ENCODE results near the gene C6orf136. TPM values are rescaled to one million over a fixed set of nuclear protein-coding genes. Genes with fewer than 3 reads are reported as not detected.
A peak's percentile ranks its signal among the peaks of the same experiment; 100 is the strongest.

Gene C6orf136
- total RNA-seq, 2 experiments from 2014 or later: 32.5 to 33.9 TPM

DNA sequence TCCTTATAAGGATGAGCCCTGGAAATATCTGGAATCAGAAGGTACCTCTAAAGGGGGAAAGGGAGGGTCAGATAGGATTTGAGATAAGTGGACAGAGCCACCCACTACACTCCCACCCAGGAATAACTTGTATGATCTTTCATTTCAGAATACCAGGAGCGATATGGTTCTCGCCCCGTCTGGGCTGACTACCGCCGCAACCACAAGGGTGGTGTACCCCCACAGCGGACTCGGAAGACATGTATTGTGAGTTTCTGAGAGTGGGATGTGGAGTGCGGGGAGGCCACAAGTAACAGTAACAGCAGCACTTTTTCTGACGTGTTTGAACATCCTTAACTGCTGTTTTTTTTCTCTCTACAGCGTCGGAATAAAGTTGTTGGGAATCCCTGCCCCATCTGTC is 27.4 kb upstream of the C6orf136 start:
- peak overlapping the region; percentile 97 for H3K4me3 Mint-ChIP-seq
- H3K36me3 Mint-ChIP-seq: peaks cover 53% of the 10 kb centered on the region
- no peak for ATAC-seq
- no peak for DNase-seq
- peaks cover 22% of the 10 kb centered on the region for H3K4me1 Mint-ChIP-seq
- peaks cover 3% of the 10 kb centered on the region for H3K27me3 Mint-ChIP-seq
- CTCF ChIA-PET: interaction anchor here (1.2 to 2.5 kb wide), 4 partner anchors 21 to 111 kb away, joined by 3 to 9 read pairs (median 8); no protein-coding TSS in a partner anchor
- no peaks in the 10 kb centered on the region for H3K9me3 Mint-ChIP-seq (ENCODE audit: low read depth)
- H3K27ac Mint-ChIP-seq: peak overlapping the region; percentile 100

DNA sequence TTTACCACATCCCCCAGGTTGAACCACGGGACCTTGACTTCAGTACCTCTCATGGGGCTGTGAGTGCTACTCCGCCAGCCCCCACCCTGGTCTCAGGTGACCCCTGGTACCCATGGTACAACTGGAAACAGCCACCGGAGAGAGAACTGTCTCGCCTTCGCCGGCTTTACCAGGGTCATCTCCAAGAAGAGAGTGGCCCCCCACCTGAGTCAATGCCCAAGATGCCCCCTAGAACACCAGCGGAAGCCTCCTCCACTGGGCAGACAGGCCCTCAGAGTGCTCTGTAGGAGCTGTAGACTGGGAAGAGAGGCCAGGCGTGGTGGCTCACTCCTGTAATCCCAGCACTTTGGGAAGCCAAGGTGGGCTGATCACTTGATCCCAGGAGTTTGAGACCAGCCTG is 21.4 kb upstream of the C6orf136 start:
- Mint-ChIP-seq H3K4me3 (no peak overlapping the region), H3K9me3 (ENCODE audit: low read depth) (no peaks in the 10 kb centered on the region), H3K36me3 (peaks cover 41% of the 10 kb centered on the region), H3K27me3 (no peaks in the 10 kb centered on the region), H3K4me1 (peaks cover 34% of the 10 kb centered on the region), H3K27ac (peak overlapping the region; percentile 17)
- ATAC-seq: no peak
- no peak for DNase-seq
- CTCF ChIA-PET: interaction anchor here (1.0 to 2.8 kb wide), 8 partner anchors 13 to 106 kb away, joined by 3 to 18 read pairs (median 4); partner anchors contain the start of gene DHX16

DNA sequence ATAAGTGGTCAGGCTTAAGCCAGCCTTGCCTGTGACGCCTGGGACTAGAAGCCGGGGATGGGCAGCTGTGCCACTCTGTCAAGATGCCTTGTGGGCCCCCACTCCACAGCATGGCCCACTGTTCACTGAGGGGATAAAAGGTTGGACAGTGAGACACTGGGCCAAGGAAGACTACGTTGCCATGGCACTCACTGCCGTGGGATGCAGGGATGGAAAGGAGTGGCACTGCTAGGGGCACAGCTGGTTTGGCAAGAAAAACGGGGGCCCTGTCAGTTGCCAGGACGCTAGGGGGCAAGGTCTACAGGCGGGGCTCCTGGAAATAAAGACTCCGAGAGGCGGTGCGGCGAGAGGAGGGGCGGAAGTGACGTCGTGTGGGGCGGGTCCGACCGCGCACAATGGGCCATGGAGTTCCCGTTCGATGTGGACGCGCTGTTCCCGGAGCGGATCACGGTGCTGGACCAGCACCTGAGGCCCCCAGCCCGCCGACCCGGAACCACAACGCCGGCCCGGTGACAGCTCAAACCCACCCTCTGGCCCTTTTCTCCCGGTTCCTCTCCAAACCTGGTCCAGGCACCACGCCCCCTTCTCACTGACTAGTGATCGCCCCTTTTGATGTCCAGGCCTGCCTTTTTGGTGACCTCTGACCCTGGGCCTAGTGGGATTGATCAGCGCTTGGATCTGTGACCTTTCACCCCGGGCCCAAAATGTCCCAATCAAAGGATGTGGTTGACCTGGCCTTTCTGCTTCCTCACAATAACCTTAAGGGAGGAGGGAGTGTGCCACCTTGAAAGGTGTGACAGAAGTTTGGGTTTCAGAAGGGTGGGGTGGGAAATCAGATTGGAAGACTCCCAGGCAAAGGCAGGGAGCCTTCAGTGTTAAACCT is 20.2 kb upstream of the C6orf136 start, which contains the start of gene ATAT1:
Gene ATAT1 (plus strand): TSS at position 391 of the 883 bp plus-strand sequence.
- CTCF ChIA-PET: interaction anchor here (1.0 to 2.8 kb wide), 13 partner anchors 9 to 281 kb away, joined by 3 to 18 read pairs (median 5); partner anchors contain the start of genes DHX16 and MRPS18B
- Mint-ChIP-seq H3K9me3 (ENCODE audit: low read depth) (no peaks in the 10 kb centered on the region), H3K4me3 (peak within 1 kb of the TSS; percentile 90), H3K36me3 (peaks cover 39% of the 10 kb centered on the region), H3K27ac (peak within 1 kb of the TSS; percentile 97), H3K4me1 (peaks cover 30% of the 10 kb centered on the region), H3K27me3 (no peaks in the 10 kb centered on the region)
- DNase-seq (peak; percentile 92), ATAC-seq (peak; percentile 99)

DNA sequence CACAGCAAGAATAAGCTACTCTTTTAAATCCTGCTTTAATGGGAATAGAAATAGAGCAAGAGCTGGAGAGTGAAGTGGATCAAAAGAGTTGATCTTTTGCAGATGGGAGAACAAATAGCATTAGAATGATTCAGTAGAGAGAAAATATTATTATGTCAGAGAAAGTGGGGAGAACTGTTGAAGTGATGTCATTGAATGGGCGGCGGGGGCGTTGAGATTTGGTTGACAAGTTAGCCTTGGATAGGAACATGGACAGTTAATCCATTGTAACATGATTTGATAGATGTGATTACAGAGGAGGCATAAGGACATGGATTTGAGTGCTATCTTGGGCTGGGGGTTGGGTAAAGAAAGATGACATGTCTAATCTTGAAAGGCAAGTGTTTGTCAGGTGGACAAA is 11.1 kb upstream of the C6orf136 start:
- Mint-ChIP-seq H3K9me3 (ENCODE audit: low read depth) (no peaks in the 10 kb centered on the region), H3K4me1 (peaks cover 7% of the 10 kb centered on the region), H3K27me3 (no peaks in the 10 kb centered on the region), H3K4me3 (no peak overlapping the region), H3K36me3 (peaks cover 15% of the 10 kb centered on the region), H3K27ac (no peak overlapping the region)
- no peak for ATAC-seq
- CTCF ChIA-PET: no interaction called here
- no peak for DNase-seq

DNA sequence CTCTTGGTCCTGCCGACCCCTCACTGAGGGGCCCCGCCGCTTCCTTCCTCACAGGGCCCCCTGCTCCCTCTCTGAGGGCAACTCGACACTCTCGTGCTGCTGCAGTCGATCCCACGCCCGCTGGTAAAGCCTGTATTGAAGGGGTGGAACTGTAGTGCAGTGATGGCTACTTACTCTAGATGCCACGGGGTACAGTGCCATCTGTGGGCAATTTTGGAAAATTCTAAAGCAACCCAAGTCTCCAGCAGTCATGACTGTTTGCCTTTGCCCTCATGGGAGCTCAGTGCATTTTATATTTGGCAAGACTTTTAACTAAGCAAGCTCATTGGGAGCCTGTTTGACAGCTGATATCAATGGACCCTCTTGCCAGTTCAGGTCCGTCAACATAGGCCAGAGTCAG is 6.5 kb upstream of the C6orf136 start:
- no peak for DNase-seq
- Mint-ChIP-seq H3K4me1 (peaks cover 17% of the 10 kb centered on the region), H3K9me3 (ENCODE audit: low read depth) (no peaks in the 10 kb centered on the region), H3K36me3 (peaks cover 3% of the 10 kb centered on the region), H3K4me3 (no peak overlapping the region), H3K27ac (no peak overlapping the region), H3K27me3 (no peaks in the 10 kb centered on the region)
- ATAC-seq: peak; percentile 34
- CTCF ChIA-PET: interaction anchor here (0.5 to 2.0 kb wide), 11 partner anchors 12 to 183 kb away, joined by 3 to 9 read pairs (median 3); partner anchors contain the start of genes DHX16 and MRPS18B

DNA sequence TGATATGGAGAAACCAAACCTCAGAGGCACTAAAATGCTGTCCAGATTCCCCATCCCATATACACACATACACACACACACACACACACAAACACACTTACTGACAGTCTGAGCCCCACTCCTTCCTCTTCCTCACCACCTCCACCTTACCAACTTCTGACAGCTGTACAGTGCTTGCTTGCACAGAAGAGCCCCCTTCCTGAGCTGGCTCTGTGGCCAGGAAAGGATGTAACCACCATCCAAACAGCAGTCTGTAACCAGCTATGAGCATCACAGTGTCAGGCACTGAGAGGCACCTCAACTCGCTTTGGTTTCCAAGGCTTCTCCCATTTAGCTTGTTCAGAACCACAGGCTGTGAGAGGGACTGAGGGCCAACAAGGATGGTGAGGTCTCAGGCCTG is 5.9 kb upstream of the C6orf136 start:
- DNase-seq: peak; percentile 57
- H3K27ac Mint-ChIP-seq: peak overlapping the region; percentile 74
- peak; percentile 81 for ATAC-seq
- H3K4me3 Mint-ChIP-seq: peak overlapping the region; percentile 42
- H3K36me3 Mint-ChIP-seq: peaks cover 2% of the 10 kb centered on the region
- no peaks in the 10 kb centered on the region for H3K27me3 Mint-ChIP-seq
- peaks cover 22% of the 10 kb centered on the region for H3K4me1 Mint-ChIP-seq
- H3K9me3 Mint-ChIP-seq (ENCODE audit: low read depth): no peaks in the 10 kb centered on the region
- CTCF ChIA-PET: interaction anchor here (0.5 to 2.0 kb wide), 13 partner anchors 12 to 183 kb away, joined by 3 to 9 read pairs (median 4); partner anchors contain the start of genes DHX16 and MRPS18B

DNA sequence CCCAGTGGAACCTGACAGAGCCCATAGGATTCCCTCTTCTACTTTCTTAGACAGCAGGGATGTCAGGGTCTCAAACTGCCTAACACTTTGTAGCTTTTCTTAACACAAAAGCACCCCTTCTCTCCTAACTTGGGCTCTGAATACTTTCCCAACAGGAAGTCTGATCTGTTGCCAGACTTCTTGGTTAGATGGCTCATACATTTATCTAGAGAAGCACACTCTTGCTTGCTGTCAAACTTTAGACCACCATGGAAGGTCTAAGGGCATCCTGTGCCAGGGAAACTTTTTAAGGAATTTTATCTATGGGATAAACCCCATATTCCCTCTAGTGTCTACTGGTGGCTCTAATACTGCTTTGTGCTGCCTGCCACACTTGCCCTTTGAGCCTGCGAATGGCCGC is 3.3 kb upstream of the C6orf136 start:
- Mint-ChIP-seq H3K27ac (peak overlapping the region; percentile 14), H3K27me3 (no peaks in the 10 kb centered on the region), H3K4me1 (peaks cover 36% of the 10 kb centered on the region), H3K36me3 (peaks cover 2% of the 10 kb centered on the region), H3K9me3 (ENCODE audit: low read depth) (no peaks in the 10 kb centered on the region), H3K4me3 (no peak overlapping the region)
- ATAC-seq: no peak
- DNase-seq: no peak
- CTCF ChIA-PET: no interaction called here

DNA sequence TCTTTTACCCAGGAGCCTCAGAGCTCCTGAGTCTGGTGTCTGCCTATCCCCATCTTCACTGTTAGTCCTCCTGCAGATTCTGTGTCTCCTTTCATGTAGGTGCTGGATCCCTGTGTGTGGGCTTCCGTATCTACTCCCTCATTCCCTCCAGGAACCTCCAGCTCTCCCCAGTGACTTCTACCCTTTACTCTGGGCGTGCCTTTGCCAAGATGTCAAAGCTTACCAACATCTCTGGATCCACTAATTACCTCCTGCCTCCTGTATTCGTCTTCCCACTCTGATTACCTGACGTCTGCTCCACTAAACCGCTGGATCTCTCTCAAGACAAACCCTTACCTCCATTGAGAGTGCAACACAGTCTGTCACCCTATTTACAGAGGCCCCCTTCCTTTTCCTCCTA is 2.2 kb upstream of the C6orf136 start:
- ATAC-seq (no peak), DNase-seq (no peak)
- H3K36me3 Mint-ChIP-seq: peaks cover 3% of the 10 kb centered on the region
- H3K4me3 Mint-ChIP-seq: no peak overlapping the region
- no peaks in the 10 kb centered on the region for H3K9me3 Mint-ChIP-seq (ENCODE audit: low read depth)
- no peak overlapping the region for H3K27ac Mint-ChIP-seq
- H3K27me3 Mint-ChIP-seq: no peaks in the 10 kb centered on the region
- CTCF ChIA-PET: interaction anchor here (1.1 to 2.5 kb wide), 3 partner anchors 28 to 104 kb away, joined by 4 to 9 read pairs (median 4); partner anchors contain the start of gene DHX16
- peaks cover 41% of the 10 kb centered on the region for H3K4me1 Mint-ChIP-seq

DNA sequence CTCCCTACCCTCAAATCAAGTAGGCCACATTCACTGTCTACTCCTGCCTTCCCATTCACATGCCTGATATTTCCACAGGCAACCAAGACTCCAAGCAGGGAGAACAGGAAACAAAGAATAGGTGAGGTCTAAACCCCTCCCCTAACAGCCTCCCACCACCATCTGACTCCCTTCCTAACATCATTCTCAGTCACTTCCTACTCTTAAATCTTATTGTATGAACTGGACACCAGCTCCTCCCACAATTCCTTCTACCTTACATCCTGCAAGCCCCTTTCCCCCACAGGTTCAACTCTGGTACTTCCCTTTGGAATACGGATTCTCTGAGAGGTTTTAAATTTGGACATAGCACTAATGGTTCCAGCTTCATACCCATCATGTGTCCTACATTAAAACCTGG is 944 bp upstream of the C6orf136 start:
- DNase-seq (no peak), ATAC-seq (no peak)
- Mint-ChIP-seq H3K9me3 (ENCODE audit: low read depth) (no peaks in the 10 kb centered on the region), H3K27me3 (no peaks in the 10 kb centered on the region), H3K4me3 (no peak overlapping the region), H3K27ac (peak overlapping the region; percentile 88), H3K4me1 (peaks cover 32% of the 10 kb centered on the region), H3K36me3 (peaks cover 5% of the 10 kb centered on the region)
- CTCF ChIA-PET: interaction anchor here (1.1 to 2.5 kb wide), 2 partner anchors 26 to 85 kb away, joined by 4 to 9 read pairs; partner anchors contain the start of gene DHX16

DNA sequence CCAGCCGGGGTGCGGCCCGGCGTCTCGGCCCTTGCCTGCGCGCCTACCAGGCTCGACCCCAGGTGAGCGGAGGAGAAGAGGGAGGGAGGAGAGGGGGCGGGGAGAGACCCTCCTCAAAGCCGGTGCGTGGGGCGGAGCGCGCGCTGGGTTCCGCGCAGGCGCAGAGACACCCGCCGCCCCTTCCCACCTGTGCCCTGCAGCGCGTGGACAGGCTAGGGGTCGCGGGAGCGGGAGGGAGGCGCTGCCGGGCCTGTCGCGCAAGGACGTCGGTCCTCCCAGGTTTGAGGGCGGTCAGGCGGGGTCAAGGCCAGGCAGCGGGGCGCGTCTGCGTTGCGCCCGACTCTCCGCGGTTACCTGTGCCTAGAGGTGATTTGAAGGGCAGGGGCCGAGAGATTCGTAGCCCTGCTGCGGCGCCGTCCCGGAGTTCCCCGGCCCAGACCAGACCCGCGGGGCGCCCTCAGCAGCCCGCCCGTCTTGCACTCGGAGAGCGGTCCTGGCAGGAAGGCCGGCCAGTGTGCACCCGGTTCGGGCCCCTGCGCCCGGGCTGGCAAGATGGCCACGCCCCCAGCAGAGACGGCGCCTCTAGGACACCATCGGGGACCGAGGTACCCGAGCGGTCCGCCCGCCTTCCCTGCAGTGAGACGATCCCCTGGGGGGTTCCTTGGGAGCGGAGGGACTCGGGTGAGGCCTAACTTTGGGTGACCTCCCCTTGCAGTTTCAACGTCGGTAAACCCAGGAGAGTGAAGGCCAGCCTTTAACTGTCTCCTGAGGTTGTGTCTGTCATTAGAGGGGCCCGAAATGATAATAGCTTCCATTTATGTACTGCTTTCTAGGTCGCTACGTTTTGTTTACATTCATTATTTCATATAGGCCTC is 546 bp downstream of the C6orf136 start:
- Mint-ChIP-seq H3K27ac (peak overlapping the region; percentile 88), H3K4me3 (peak overlapping the region; percentile 83), H3K27me3 (no peaks in the 10 kb centered on the region), H3K4me1 (peaks cover 24% of the 10 kb centered on the region), H3K36me3 (peaks cover 18% of the 10 kb centered on the region), H3K9me3 (ENCODE audit: low read depth) (no peaks in the 10 kb centered on the region)
- peak; percentile 87 for DNase-seq
- CTCF ChIA-PET: interaction anchor here (1.0 to 2.5 kb wide), 3 partner anchors 22 to 84 kb away, joined by 3 to 9 read pairs (median 7); partner anchors contain the start of gene DHX16
- ATAC-seq: peak; percentile 78

DNA sequence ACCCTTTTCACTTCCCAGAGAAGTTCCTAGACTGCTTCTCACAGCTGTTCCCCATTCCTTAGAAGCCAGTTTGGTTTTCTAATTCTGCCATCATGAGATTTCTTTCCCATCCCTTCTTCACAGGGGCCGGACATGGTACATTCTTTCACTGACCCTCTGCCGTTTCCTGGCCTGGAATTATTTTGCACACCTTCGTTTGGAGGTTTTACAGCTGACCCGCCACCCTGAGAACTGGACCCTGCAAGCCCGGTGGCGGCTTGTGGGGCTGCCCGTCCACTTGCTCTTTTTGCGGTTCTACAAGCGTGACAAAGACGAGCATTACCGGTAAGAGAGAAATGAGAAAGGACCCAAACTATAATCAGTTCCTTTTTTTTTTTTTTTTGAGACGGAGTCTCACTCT is 4.2 kb downstream of the C6orf136 start:
- Mint-ChIP-seq H3K27ac (no peak overlapping the region), H3K4me3 (no peak overlapping the region), H3K9me3 (ENCODE audit: low read depth) (no peaks in the 10 kb centered on the region), H3K4me1 (peaks cover 18% of the 10 kb centered on the region), H3K27me3 (no peaks in the 10 kb centered on the region), H3K36me3 (peaks cover 30% of the 10 kb centered on the region)
- DNase-seq: no peak
- CTCF ChIA-PET: interaction anchor here (0.7 to 1.5 kb wide), 2 partner anchors 19 to 79 kb away, joined by 3 read pairs; no protein-coding TSS in a partner anchor
- no peak for ATAC-seq

DNA sequence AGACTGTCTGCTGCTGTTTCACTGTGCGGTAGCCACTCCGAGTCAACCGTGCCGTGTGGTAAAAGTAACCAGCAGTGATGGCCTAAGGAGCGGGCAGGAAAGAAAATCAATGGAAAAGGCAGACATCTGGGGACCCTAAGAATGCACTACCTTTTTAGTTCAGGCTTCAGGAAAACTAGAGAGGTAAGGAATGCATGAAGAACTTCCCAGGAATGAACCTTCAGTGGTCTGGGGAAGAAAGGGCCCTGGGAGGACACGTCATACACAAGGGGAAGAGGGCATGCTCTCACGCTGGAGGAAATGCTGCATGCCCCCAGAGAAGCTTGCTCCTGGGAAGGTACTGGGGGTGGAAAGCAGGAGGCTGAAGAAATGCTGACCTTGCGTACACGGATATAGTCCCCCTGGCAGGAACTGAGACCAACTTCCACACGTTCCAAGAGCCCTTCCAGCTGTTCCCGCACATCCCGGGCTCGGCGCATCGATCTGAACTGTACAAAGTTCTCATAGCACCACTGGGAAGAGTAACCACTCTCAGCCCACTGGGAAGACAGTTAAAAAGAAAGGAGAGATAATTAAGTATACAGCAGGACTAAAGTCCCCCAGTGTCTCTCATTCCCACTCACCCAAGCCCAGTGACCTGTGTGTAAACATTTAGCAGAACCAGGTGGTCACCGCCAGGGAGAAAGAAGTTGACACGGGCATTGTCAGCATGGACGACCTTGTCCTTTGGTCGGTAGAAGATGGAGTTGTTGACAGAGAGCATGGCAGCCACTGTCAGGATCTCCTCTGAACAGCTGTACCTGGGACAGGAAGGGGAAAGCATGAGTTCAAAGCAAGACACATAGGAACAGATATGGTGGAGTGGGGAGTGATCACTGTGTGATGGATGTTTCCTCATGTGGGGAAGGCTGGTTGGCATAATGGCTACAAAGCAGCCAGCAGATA is 8.1 kb downstream of the C6orf136 start:
- DNase-seq (no peak), ATAC-seq (no peak)
- Mint-ChIP-seq H3K27me3 (no peaks in the 10 kb centered on the region), H3K27ac (no peak overlapping the region), H3K9me3 (ENCODE audit: low read depth) (no peaks in the 10 kb centered on the region), H3K4me1 (peaks cover 2% of the 10 kb centered on the region), H3K36me3 (peaks cover 46% of the 10 kb centered on the region), H3K4me3 (no peak overlapping the region)
- CTCF ChIA-PET: interaction anchor here (0.8 kb wide), 1 partner anchor 145 kb away, joined by 3 read pairs; no protein-coding TSS in a partner anchor
